GM19238 (cell line): ENCODE results near the gene TPSG1.
"Not testable (repeated sequence)": the region's sequence is repeated elsewhere in the genome, so short reads cannot be mapped to it uniquely, and the experiment has no call there.

Experiments
- DNase-seq: peaks from one replicate; pipeline ENCODE4 v3.0.0; 2011; ENCODE audit warnings: low spot score; ENCODE audit not compliant: insufficient read length

TPSG1 gene

GRCh38 chr16:1256874-1257322, 31.8 kb upstream of the TPSG1 start:
- DNase-seq: no peak

- not testable (repeated sequence) for DNase-seq
Observed at GRCh38 chr16:1256296-1256873, 31.3 kb upstream of the TPSG1 start.

GRCh38 chr16:1255276-1256122, 30.4 kb upstream of the TPSG1 start, which contains the start of gene TPSD1:
TPSD1 (plus strand) TSS chr16:1256069; CDS start chr16:1256281, 212 bp downstream.
- not testable (repeated sequence) for DNase-seq

DNA sequence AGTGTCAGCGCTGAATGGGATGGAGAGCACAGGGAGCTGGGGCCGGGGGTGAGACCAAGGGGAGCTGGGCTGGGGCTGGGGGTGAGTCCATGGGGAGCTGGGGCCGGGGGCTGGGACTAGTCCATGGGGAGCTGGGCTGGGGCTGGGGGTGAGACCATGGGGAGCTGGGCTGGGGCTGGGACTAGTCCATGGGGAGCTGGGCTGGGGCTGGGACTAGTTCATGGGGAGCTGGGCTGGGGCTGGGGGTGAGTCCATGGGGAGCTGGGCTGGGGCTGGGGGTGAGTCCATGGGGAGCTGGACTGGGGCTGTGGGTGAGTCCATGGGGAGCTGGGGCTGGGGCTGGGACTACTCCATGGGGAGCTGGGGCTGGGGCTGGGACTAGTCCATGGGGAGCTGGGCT, 29.8 kb upstream of the TPSG1 start:
- not testable (repeated sequence) for DNase-seq

- DNase-seq: not testable (repeated sequence)
Observed at GRCh38 chr16:1253701-1254364, 28.8 kb upstream of the TPSG1 start.

GRCh38 chr16:1249031-1249755, 24.1 kb upstream of the TPSG1 start:
- DNase-seq: not testable (repeated sequence)

DNA sequence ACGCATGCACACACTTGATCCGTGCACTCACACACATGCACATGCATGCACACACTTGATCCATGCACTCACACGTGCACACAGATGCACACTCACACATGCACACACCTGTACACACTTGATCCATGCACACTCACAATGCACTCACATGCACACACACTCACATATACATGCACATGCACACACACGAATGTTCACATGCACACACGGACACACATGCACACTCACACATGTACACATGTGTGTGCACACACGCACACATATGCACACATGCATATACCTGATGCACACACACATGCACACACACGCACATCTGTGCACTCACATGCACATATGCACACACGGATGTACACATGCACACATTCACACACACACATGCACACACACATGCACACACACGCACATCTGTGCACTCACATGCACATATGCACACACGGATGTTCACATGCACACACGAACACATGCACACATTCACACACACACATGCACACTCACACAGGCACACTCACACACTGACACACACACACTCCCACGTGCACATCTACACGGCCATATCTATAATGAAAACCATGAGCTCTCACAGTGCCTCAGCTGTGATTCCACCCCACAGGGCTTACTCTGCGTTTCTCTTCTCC, 23.0 kb upstream of the TPSG1 start:
- DNase-seq: not testable (repeated sequence)

- no peak for DNase-seq
Observed at GRCh38 chr16:1245452-1246020, 20.5 kb upstream of the TPSG1 start.

GRCh38 chr16:1244881-1245280, 19.8 kb upstream of the TPSG1 start:
- no peak for DNase-seq

GRCh38 chr16:1243907-1244850, 19.1 kb upstream of the TPSG1 start:
- DNase-seq: not testable (repeated sequence)

DNA sequence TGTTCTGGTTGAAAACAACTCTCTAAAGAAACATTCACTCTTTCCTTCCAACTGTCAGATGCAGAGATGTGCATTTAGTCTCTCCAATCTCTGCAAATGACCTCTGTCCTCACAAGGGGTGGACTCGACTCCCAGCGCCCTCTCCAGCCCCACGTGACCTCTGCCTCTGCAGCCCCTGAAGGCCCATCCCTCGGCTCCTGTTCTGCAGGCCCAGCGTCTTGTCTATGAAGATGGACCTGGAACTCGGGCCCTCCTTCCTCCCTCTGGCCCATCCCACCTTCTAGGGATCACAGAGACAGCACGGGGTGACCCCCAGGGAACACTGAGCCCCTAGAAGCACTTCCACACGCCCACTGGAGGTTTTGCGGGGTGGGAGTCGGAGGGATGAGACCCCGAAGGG, 18.3 kb upstream of the TPSG1 start:
- not testable (repeated sequence) for DNase-seq

- DNase-seq: not testable (repeated sequence)
Observed at GRCh38 chr16:1241081-1241480, 16.0 kb upstream of the TPSG1 start.

DNA sequence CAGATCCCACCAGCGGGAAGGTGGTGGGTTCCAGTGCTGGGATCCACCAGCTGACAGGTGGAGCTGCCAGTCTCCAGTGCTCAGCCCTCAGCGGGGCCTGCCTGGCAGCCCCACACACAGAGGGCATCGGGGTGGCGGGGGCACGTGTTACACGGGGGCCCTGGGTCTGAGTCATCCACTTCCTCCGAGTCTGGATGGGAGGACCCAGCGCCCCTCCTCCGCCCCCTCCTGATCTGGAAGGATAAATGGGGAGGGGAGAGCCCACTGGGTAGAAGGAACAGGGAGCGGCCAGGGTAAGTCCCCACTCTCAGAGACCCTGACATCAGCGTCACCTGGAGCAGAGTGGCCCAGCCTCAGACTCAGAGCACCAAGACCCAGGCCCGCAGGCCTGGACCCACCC, 15.4 kb upstream of the TPSG1 start, which contains the start of gene TPSAB1:
TPSAB1 (plus strand) TSS at position 270 of the 400 bp plus-strand sequence. CDS start 234 bp downstream, outside the sequence.
- not testable (repeated sequence) for DNase-seq

DNA sequence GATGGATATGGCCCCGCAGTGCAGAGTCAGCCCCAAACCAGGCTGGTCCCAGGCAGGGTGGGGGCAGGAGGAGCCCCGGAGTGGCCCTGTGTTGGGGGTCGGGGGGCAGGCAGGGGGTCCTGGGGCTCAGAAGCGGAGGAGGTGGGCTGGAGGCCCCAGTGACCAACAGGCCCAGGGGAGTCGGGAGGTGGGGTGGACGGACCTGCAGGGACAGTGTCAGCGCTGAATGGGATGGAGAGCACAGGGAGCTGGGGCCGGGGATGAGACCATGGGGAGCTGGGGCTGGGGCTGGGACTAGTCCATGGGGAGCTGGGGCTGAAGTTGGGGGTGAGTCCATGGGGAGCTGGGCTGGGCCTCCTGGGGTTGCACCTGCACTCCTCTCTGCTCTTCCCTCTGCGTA, 14.5 kb upstream of the TPSG1 start:
- DNase-seq: not testable (repeated sequence)

GRCh38 chr16:1238909-1239308, 13.8 kb upstream of the TPSG1 start:
- DNase-seq: not testable (repeated sequence)

GRCh38 chr16:1237990-1238389, 12.9 kb upstream of the TPSG1 start:
- no peak for DNase-seq

- not testable (repeated sequence) for DNase-seq
Observed at GRCh38 chr16:1236659-1237058, 11.6 kb upstream of the TPSG1 start.

GRCh38 chr16:1232049-1232748, 7.1 kb upstream of the TPSG1 start:
- not testable (repeated sequence) for DNase-seq

- DNase-seq: not testable (repeated sequence)
Observed at GRCh38 chr16:1231301-1231700, 6.2 kb upstream of the TPSG1 start.
